GM18505 (cell line): ENCODE results near the gene DGKE.

Experiments
- ATAC-seq: cut with Tn5 transposase; IDR thresholded peaks from one replicate; pipeline ENCODE4 v1.9.1; 2021; ENCODE audit not compliant: unreplicated experiment
- POLR2A ChIP-seq: IDR thresholded peaks from 4 replicates; pipeline ENCODE4 v1.6.1; 2011; ENCODE audit warnings: borderline replicate concordance; ENCODE audit not compliant: insufficient read depth, insufficient read length; ENCODE audit errors: extremely low read depth

The DGKE gene

GRCh38 chr17:56894859-56895455 is 61.0 kb downstream of the DGKE start:
- no peak for TF ChIP-seq POLR2A
- ATAC-seq: no peak

- no peak for TF ChIP-seq POLR2A
- ATAC-seq: no peak
Measured at GRCh38 chr17:56896217-56896967, 62.4 kb downstream of the DGKE start.

- TF ChIP-seq POLR2A: no peak
- no peak for ATAC-seq
Measured at GRCh38 chr17:56896968-56897359, 63.0 kb downstream of the DGKE start.

GRCh38 chr17:56897646-56898424 is 63.9 kb downstream of the DGKE start:
- TF ChIP-seq POLR2A: peak; percentile 35
- ATAC-seq: peak; percentile 53

- no peak for ATAC-seq
- no peak for TF ChIP-seq POLR2A
Measured at GRCh38 chr17:56898874-56899273, 64.9 kb downstream of the DGKE start.

GRCh38 chr17:56899403-56899802 is 65.5 kb downstream of the DGKE start:
- no peak for TF ChIP-seq POLR2A
- ATAC-seq: no peak

GRCh38 chr17:56902348-56902747 is 68.4 kb downstream of the DGKE start:
- ATAC-seq: no peak
- no peak for TF ChIP-seq POLR2A

- no peak for TF ChIP-seq POLR2A
- no peak for ATAC-seq
Measured at GRCh38 chr17:56903560-56903959, 69.6 kb downstream of the DGKE start.

- no peak for TF ChIP-seq POLR2A
- ATAC-seq: peak; percentile 85
Measured at GRCh38 chr17:56908001-56908542, 74.1 kb downstream of the DGKE start.

- ATAC-seq: no peak
- no peak for TF ChIP-seq POLR2A
Measured at GRCh38 chr17:56909742-56910508, 76.0 kb downstream of the DGKE start.

- no peak for ATAC-seq
- TF ChIP-seq POLR2A: peak; percentile 28
Measured at GRCh38 chr17:56910509-56911235, 76.7 kb downstream of the DGKE start.
